K562 (cell line): Measurements from ENCODE around the gene SH2D5. TPM values are rescaled to one million over a fixed set of nuclear protein-coding genes. Genes with fewer than 3 reads are reported as not detected.

Source experiments
- CBX8 ChIP-seq: fragments of 200-600 bp; sonication (generic); IDR thresholded peaks from 2 replicates; pipeline ENCODE4 v1.6.1; 2012; ENCODE audit warnings: borderline replicate concordance, mixed run types, low read depth, mild to moderate bottlenecking, moderate library complexity, mixed read lengths, low read length, control low read depth, inconsistent platforms; ENCODE audit not compliant: poor library complexity, severe bottlenecking; ENCODE audit errors: extremely low read depth
- CHD4 ChIP-seq: fragments of 200-600 bp; sonication (generic); IDR thresholded peaks from 3 replicates; pipeline ENCODE4 v1.6.1; 2012; ENCODE audit warnings: low read depth, mild to moderate bottlenecking, mixed read lengths, low read length, inconsistent platforms; ENCODE audit not compliant: insufficient read depth, insufficient replicate concordance, poor library complexity, severe bottlenecking
- CREBBP ChIP-seq: IDR thresholded peaks from one replicate; pipeline ENCODE4 v1.6.1; 2012; ENCODE audit warnings: low read depth, mild to moderate bottlenecking, control low read depth, inconsistent platforms, low read length
- DACH1 ChIP-seq: fragments of 450-650 bp; IDR thresholded peaks from 2 replicates; pipeline ENCODE4 v1.6.1; 2018; ENCODE audit not compliant: partially characterized antibody
- FOXA1 ChIP-seq: fragments of 450-650 bp; IDR thresholded peaks from 2 replicates; pipeline ENCODE4 v1.6.1; 2016; ENCODE audit warnings: mild to moderate bottlenecking, borderline replicate concordance
- GATAD2A ChIP-seq: fragments of 450-650 bp; IDR thresholded peaks from 2 replicates; pipeline ENCODE4 v1.6.1; 2017
- HMG20B ChIP-seq: fragments of 250-450 bp; sonication (Bioruptor Pico); IDR thresholded peaks from 2 replicates; pipeline ENCODE4 v1.5.0; 2021; ENCODE audit warnings: mild to moderate bottlenecking
- HNRNPH1 ChIP-seq: fragments of 200-400 bp; formaldehyde crosslinking; optimal IDR thresholded peaks from 2 replicates; pipeline ENCODE3; 2017; ENCODE audit warnings: low read depth, mild to moderate bottlenecking, low read length, moderate library complexity
- MED1 ChIP-seq: sonication (generic); formaldehyde crosslinking; IDR thresholded peaks from 2 replicates; pipeline ENCODE4 v1.8.1; 2023; ENCODE audit warnings: missing genetic modification reagents, borderline replicate concordance
- MIER1 ChIP-seq: fragments of 450-650 bp; IDR thresholded peaks from 2 replicates; pipeline ENCODE4 v1.6.1; 2016; ENCODE audit warnings: antibody characterized with exemption, mild to moderate bottlenecking, low read depth
- PPARD ChIP-seq: fragments of 250-450 bp; sonication (Bioruptor Pico); IDR thresholded peaks from 2 replicates; pipeline ENCODE4 v1.8.0; 2022; ENCODE audit warnings: inconsistent platforms, mild to moderate bottlenecking, moderate library complexity
- PRMT5 ChIP-seq: sonication (generic); formaldehyde crosslinking; IDR thresholded peaks from 2 replicates; pipeline ENCODE4 v1.5.0; 2020; ENCODE audit warnings: missing genetic modification reagents
- SETDB1 ChIP-seq: IDR thresholded peaks from one replicate; pipeline ENCODE4 v1.6.1; 2012; ENCODE audit warnings: low read length, control low read depth, inconsistent platforms
- ZNF311 ChIP-seq: fragments of 250-450 bp; sonication (Bioruptor Pico); IDR thresholded peaks from 2 replicates; pipeline ENCODE4 v1.4.0; 2020; ENCODE audit warnings: mild to moderate bottlenecking, moderate library complexity
- polyA plus RNA-seq, 8 experiments: library from polyadenylated mRNA; depleted of rRNA in 4 of 8; stranded (reverse) in 5 of 8; unstranded in 3 of 8; fragments of >200 nt; fragmentation: Nextera tagmentation in 2 of 8; fragmentation: Illumina TruSeq in 1 of 8; extraction: Ambion mirVana in 2 of 8; extraction: Trizol in 1 of 8; gene quantifications; 2 replicates each; pipeline versions ENCODE4 v1.2.1 to v1.2.3, GENCODE V29; 2011 to 2014; ENCODE audit warnings: inconsistent platforms in 1 of 8, missing spikeins in 1 of 8
- total RNA-seq, 7 experiments: library from RNA; depleted of rRNA in 6 of 7; stranded (reverse); fragments of >200 nt in 6 of 7; fragmentation: Illumina TruSeq in 2 of 7; extraction: Trizol in 2 of 7; gene quantifications; 2 replicates each; pipeline versions ENCODE4 v1.2.1 to v1.2.3, GENCODE V29; 2011 to 2021; ENCODE audit warnings: low replicate concordance in 1 of 7
- TF ChIP-seq, protein P1 (sequence below): sonication (generic); formaldehyde crosslinking; IDR thresholded peaks from 2 replicates; pipeline ENCODE4 v1.8.1; 2022; ENCODE audit warnings: missing genetic modification reagents
- TF ChIP-seq, protein P2 (sequence below): fragments of 150-350 bp; conservative IDR thresholded peaks from 2 replicates; pipeline ENCODE4 v1.6.1; 2014; ENCODE audit warnings: low read length
- TF ChIP-seq, protein P3 (sequence below): fragments of 450-650 bp; IDR thresholded peaks from 2 replicates; pipeline ENCODE4 v1.6.1; 2018; ENCODE audit not compliant: partially characterized antibody
- TF ChIP-seq, protein P4 (sequence below): sonication (generic); formaldehyde crosslinking; IDR thresholded peaks from 2 replicates; pipeline ENCODE4 v1.9.0; 2022; ENCODE audit warnings: mild to moderate bottlenecking, missing genetic modification reagents
- TF ChIP-seq, protein P5 (sequence below): conservative IDR thresholded peaks from 2 replicates; pipeline ENCODE4 v1.6.1; 2011; ENCODE audit warnings: low read depth, mild to moderate bottlenecking, low read length; ENCODE audit not compliant: control insufficient read depth

The SH2D5 gene
- total and polyA plus RNA-seq, 9 of the 15 experiments (the other 6 are each of a cell fraction or from before 2014, with no cell fraction given): 0.06 to 0.11 TPM; not detected in 7

DNA sequence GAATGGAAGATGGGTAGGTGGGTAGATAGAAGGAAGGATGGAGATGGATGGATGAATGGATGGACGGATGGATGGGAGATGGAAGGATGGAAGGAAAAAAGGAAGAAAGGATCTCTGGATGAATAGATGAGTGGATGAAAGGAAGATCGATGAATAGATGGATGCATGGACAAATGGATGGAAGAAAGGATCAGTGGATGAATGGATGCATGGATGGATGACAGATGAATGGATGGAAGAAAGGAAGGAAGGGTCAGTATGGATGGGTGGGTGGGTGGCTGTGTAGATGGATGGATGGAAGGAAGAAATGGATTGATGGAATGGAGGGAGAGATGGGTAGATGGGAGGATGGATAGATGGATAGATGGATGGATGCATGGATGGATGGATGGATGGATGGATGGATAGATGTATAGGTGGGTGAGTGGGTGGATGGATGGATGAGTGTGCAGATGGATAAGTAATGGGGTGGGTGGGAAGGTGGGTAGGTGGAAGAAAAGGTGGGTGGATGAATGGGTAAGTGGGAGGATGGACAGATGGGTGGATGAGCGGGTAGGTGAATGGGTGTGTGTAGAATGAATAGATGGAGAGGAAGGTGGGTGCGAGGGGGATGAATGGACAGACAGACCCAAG is 29.3 kb downstream of the SH2D5 start (continued):
- TF ChIP-seq, protein P1, sequence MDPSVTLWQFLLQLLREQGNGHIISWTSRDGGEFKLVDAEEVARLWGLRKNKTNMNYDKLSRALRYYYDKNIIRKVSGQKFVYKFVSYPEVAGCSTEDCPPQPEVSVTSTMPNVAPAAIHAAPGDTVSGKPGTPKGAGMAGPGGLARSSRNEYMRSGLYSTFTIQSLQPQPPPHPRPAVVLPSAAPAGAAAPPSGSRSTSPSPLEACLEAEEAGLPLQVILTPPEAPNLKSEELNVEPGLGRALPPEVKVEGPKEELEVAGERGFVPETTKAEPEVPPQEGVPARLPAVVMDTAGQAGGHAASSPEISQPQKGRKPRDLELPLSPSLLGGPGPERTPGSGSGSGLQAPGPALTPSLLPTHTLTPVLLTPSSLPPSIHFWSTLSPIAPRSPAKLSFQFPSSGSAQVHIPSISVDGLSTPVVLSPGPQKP: no peak
- TF ChIP-seq, protein P2, sequence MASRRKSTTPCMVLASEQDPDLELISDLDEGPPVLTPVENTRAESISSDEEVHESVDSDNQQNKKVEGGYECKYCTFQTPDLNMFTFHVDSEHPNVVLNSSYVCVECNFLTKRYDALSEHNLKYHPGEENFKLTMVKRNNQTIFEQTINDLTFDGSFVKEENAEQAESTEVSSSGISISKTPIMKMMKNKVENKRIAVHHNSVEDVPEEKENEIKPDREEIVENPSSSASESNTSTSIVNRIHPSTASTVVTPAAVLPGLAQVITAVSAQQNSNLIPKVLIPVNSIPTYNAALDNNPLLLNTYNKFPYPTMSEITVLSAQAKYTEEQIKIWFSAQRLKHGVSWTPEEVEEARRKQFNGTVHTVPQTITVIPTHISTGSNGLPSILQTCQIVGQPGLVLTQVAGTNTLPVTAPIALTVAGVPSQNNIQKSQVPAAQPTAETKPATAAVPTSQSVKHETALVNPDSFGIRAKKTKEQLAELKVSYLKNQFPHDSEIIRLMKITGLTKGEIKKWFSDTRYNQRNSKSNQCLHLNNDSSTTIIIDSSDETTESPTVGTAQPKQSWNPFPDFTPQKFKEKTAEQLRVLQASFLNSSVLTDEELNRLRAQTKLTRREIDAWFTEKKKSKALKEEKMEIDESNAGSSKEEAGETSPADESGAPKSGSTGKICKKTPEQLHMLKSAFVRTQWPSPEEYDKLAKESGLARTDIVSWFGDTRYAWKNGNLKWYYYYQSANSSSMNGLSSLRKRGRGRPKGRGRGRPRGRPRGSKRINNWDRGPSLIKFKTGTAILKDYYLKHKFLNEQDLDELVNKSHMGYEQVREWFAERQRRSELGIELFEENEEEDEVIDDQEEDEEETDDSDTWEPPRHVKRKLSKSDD: no peak
- TF ChIP-seq, protein P3, sequence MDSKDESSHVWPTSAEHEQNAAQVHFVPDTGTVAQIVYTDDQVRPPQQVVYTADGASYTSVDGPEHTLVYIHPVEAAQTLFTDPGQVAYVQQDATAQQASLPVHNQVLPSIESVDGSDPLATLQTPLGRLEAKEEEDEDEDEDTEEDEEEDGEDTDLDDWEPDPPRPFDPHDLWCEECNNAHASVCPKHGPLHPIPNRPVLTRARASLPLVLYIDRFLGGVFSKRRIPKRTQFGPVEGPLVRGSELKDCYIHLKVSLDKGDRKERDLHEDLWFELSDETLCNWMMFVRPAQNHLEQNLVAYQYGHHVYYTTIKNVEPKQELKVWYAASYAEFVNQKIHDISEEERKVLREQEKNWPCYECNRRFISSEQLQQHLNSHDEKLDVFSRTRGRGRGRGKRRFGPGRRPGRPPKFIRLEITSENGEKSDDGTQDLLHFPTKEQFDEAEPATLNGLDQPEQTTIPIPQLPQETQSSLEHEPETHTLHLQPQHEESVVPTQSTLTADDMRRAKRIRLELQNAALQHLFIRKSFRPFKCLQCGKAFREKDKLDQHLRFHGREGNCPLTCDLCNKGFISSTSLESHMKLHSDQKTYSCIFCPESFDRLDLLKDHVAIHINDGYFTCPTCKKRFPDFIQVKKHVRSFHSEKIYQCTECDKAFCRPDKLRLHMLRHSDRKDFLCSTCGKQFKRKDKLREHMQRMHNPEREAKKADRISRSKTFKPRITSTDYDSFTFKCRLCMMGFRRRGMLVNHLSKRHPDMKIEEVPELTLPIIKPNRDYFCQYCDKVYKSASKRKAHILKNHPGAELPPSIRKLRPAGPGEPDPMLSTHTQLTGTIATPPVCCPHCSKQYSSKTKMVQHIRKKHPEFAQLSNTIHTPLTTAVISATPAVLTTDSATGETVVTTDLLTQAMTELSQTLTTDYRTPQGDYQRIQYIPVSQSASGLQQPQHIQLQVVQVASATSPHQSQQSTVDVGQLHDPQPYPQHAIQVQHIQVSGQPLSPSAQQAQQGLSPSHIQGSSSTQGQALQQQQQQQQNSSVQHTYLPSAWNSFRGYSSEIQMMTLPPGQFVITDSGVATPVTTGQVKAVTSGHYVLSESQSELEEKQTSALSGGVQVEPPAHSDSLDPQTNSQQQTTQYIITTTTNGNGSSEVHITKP: no peak
- TF ChIP-seq MIER1 (no peak), PPARD (no peak), HNRNPH1 (no peak), DACH1 (no peak), FOXA1 (no peak), CREBBP (peak; percentile 66), SETDB1 (no peak), MED1 (CRISPR knock-in tag) (no peak), CHD4 (no peak), CBX8 (no peak), HMG20B (CRISPR knock-in tag) (no peak), PRMT5 (CRISPR knock-in tag) (no peak), ZNF311 (CRISPR knock-in tag) (no peak), GATAD2A (0 out of 2 replicates have a peak, but pooled peaks have one; percentile 16)
- TF ChIP-seq, protein P4, sequence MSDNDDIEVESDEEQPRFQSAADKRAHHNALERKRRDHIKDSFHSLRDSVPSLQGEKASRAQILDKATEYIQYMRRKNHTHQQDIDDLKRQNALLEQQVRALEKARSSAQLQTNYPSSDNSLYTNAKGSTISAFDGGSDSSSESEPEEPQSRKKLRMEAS: no peak
- TF ChIP-seq, protein P5, sequence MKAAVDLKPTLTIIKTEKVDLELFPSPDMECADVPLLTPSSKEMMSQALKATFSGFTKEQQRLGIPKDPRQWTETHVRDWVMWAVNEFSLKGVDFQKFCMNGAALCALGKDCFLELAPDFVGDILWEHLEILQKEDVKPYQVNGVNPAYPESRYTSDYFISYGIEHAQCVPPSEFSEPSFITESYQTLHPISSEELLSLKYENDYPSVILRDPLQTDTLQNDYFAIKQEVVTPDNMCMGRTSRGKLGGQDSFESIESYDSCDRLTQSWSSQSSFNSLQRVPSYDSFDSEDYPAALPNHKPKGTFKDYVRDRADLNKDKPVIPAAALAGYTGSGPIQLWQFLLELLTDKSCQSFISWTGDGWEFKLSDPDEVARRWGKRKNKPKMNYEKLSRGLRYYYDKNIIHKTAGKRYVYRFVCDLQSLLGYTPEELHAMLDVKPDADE: no peak
